ENCODE data around the gene SULF2. TPM values are rescaled to one million over a fixed set of nuclear protein-coding genes. Genes with fewer than 3 reads are reported as not detected.

Gene SULF2
- total RNA-seq, 1 donor from 2014 or later, result 62.1 TPM

DNA sequence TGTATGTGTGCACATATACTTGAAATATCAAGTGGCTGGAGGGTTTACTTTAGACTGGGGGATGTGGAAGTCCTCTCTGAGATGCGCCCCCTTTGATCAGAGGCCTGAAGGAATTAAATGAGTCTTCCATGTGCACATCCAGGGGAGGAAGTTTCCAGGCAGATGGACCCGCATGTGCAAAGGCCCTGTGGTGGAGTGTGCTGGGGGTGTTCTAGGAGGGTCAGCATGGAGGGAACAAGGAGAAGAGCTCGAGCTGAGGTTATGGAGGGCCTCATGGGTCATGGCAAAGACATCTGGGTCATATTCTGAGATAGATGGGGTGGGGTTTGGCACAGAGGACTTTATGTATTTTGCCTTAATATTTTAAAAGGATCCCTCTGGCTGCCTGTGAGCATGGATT is 17.7 kb upstream of the SULF2 start:
- Mint-ChIP-seq H3K36me3 (ENCODE audit: low read depth, unreplicated experiment) (no peaks in the 10 kb centered on the region), H3K27me3 (ENCODE audit: unreplicated experiment) (peaks cover 9% of the 10 kb centered on the region), H3K4me3 (ENCODE audit: unreplicated experiment) (no peak overlapping the region), H3K4me1 (ENCODE audit: unreplicated experiment) (peaks cover 9% of the 10 kb centered on the region), H3K9me3 (ENCODE audit: unreplicated experiment) (no peaks in the 10 kb centered on the region), H3K27ac (ENCODE audit: unreplicated experiment) (no peak overlapping the region)
- TF ChIP-seq, protein P1, sequence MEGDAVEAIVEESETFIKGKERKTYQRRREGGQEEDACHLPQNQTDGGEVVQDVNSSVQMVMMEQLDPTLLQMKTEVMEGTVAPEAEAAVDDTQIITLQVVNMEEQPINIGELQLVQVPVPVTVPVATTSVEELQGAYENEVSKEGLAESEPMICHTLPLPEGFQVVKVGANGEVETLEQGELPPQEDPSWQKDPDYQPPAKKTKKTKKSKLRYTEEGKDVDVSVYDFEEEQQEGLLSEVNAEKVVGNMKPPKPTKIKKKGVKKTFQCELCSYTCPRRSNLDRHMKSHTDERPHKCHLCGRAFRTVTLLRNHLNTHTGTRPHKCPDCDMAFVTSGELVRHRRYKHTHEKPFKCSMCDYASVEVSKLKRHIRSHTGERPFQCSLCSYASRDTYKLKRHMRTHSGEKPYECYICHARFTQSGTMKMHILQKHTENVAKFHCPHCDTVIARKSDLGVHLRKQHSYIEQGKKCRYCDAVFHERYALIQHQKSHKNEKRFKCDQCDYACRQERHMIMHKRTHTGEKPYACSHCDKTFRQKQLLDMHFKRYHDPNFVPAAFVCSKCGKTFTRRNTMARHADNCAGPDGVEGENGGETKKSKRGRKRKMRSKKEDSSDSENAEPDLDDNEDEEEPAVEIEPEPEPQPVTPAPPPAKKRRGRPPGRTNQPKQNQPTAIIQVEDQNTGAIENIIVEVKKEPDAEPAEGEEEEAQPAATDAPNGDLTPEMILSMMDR (IDR thresholded peaks at IDR 0.05; ENCODE audit: unreplicated experiment), result no peak
- DNase-seq (ENCODE audit: low spot score), result no peak

DNA sequence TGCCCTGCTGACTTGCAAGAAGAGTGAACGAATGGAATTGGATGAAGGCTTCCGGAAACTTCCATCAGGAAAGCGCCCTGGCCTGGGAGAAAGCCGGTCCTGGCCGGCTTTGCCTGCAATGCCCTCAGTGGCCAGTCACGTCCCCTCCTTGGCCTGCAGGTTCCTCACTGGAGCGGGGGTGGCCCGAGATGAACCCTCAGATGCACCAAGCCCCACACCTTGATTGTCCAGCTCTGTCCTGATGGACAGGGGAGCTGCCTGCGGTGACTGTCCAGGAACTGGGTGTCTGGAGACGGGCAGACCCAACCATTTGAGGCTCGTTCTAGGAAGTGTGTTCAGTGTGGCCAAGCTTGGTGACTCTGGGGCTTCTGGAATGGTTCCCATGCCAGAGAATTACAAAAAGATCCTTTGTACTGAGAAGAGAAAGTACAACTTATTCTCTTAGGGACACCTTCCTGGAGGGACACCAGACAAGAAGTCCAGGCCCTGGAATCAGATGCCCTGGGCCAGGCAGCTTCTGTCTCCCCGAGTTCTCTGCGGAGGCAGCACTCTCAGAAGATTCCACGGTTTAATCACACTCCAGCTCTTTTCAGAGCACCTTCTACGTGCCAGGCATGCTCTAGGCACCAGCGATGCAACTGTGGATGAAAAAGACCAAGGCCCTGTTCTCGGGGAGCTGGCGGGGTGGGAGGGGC is 17.1 kb upstream of the SULF2 start:
- peaks cover 9% of the 10 kb centered on the region for H3K4me1 Mint-ChIP-seq (ENCODE audit: unreplicated experiment)
- H3K4me3 Mint-ChIP-seq (ENCODE audit: unreplicated experiment), result no peak overlapping the region
- DNase-seq (ENCODE audit: low spot score), result no peak
- no peak overlapping the region for H3K27ac Mint-ChIP-seq (ENCODE audit: unreplicated experiment)
- H3K27me3 Mint-ChIP-seq (ENCODE audit: unreplicated experiment), result peaks cover 9% of the 10 kb centered on the region
- TF ChIP-seq, protein P1 (IDR thresholded peaks at IDR 0.05; ENCODE audit: unreplicated experiment), result no peak
- no peaks in the 10 kb centered on the region for H3K9me3 Mint-ChIP-seq (ENCODE audit: unreplicated experiment)
- no peaks in the 10 kb centered on the region for H3K36me3 Mint-ChIP-seq (ENCODE audit: low read depth, unreplicated experiment)

- Mint-ChIP-seq H3K27ac (ENCODE audit: unreplicated experiment) (no peak overlapping the region), H3K4me3 (ENCODE audit: unreplicated experiment) (no peak overlapping the region), H3K9me3 (ENCODE audit: unreplicated experiment) (no peaks in the 10 kb centered on the region), H3K36me3 (ENCODE audit: low read depth, unreplicated experiment) (no peaks in the 10 kb centered on the region), H3K4me1 (ENCODE audit: unreplicated experiment) (peaks cover 9% of the 10 kb centered on the region), H3K27me3 (ENCODE audit: unreplicated experiment) (peaks cover 9% of the 10 kb centered on the region)
- DNase-seq (ENCODE audit: low spot score), result no peak
- TF ChIP-seq, protein P1 (IDR thresholded peaks at IDR 0.05; ENCODE audit: unreplicated experiment), result no peak
Observed at GRCh38 chr20:47801759-47802158, 16.5 kb upstream of the SULF2 start.

DNA sequence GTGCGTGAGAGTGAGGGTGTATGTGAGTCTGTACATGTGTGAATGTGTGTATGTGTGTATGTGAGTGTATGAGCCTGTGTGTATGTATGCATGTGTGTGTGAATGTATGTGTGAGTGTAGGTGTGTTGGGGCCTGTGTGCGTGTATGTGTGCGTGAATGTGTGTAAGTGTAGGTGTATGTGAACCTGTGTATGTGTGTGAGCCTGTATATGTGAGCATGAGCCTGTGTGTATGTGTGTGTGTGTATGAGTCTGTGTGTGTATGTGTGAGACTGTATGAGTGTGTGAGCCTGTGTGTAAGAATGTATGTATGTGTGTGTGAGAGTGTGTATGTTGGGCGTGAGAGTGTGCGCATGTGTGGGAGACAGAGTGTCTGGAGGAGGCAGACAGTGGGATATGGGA is 15.8 kb upstream of the SULF2 start:
- Mint-ChIP-seq H3K27ac (ENCODE audit: unreplicated experiment) (no peak overlapping the region), H3K9me3 (ENCODE audit: unreplicated experiment) (no peaks in the 10 kb centered on the region), H3K27me3 (ENCODE audit: unreplicated experiment) (peaks cover 9% of the 10 kb centered on the region), H3K4me1 (ENCODE audit: unreplicated experiment) (peaks cover 9% of the 10 kb centered on the region), H3K4me3 (ENCODE audit: unreplicated experiment) (no peak overlapping the region), H3K36me3 (ENCODE audit: low read depth, unreplicated experiment) (no peaks in the 10 kb centered on the region)
- TF ChIP-seq, protein P1 (IDR thresholded peaks at IDR 0.05; ENCODE audit: unreplicated experiment), result no peak
- no peak for DNase-seq (ENCODE audit: low spot score)

- H3K36me3 Mint-ChIP-seq (ENCODE audit: low read depth, unreplicated experiment), result no peaks in the 10 kb centered on the region
- no peak for DNase-seq (ENCODE audit: low spot score)
- no peaks in the 10 kb centered on the region for H3K9me3 Mint-ChIP-seq (ENCODE audit: unreplicated experiment)
- TF ChIP-seq, protein P1 (IDR thresholded peaks at IDR 0.05; ENCODE audit: unreplicated experiment), result no peak
- H3K4me3 Mint-ChIP-seq (ENCODE audit: unreplicated experiment), result no peak overlapping the region
- no peak overlapping the region for H3K27ac Mint-ChIP-seq (ENCODE audit: unreplicated experiment)
- peaks cover 9% of the 10 kb centered on the region for H3K4me1 Mint-ChIP-seq (ENCODE audit: unreplicated experiment)
- peaks cover 9% of the 10 kb centered on the region for H3K27me3 Mint-ChIP-seq (ENCODE audit: unreplicated experiment)
Observed at GRCh38 chr20:47800623-47801022, 15.3 kb upstream of the SULF2 start.

Measured in endothelial cell (in vitro differentiated cells).